K562 (cell line): ENCODE data around the gene PIP4K2C. TPM values are rescaled to one million over a fixed set of nuclear protein-coding genes. Genes with fewer than 3 reads are reported as not detected.

Source experiments
- ARID3A ChIP-seq: IDR thresholded peaks from 2 replicates; pipeline ENCODE4 v1.6.1; 2012; ENCODE audit warnings: low read depth, low read length, improper control_type of control experiment, borderline replicate concordance
- HCFC1 ChIP-seq: IDR thresholded peaks from 2 replicates; pipeline ENCODE4 v1.6.1; 2012; ENCODE audit warnings: low read depth, low read length, improper control_type of control experiment
- HNRNPH1 ChIP-seq: fragments of 200-400 bp; formaldehyde crosslinking; optimal IDR thresholded peaks from 2 replicates; pipeline ENCODE3; 2017; ENCODE audit warnings: low read depth, mild to moderate bottlenecking, low read length, moderate library complexity
- KHSRP ChIP-seq: fragments of 450-650 bp; IDR thresholded peaks from 2 replicates; pipeline ENCODE4 v1.6.1; 2017
- MGA ChIP-seq: fragments of 450-650 bp; IDR thresholded peaks from 2 replicates; pipeline ENCODE4 v1.6.1; 2016; ENCODE audit warnings: mild to moderate bottlenecking, moderate library complexity
- NFXL1 ChIP-seq: fragments of 450-650 bp; formaldehyde crosslinking; IDR thresholded peaks from 2 replicates; pipeline ENCODE4 v1.4.0; 2021; ENCODE audit warnings: mild to moderate bottlenecking
- PRDM10 ChIP-seq: fragments of 450-650 bp; IDR thresholded peaks from 2 replicates; pipeline ENCODE4 v1.6.1; 2018; ENCODE audit not compliant: partially characterized antibody
- THAP7 ChIP-seq: fragments of 250-450 bp; sonication (Bioruptor Pico); IDR thresholded peaks from 2 replicates; pipeline ENCODE4 v1.5.0; 2021
- polyA plus RNA-seq, 8 experiments: library from polyadenylated mRNA; depleted of rRNA in 4 of 8; stranded (reverse) in 5 of 8; unstranded in 3 of 8; fragments of >200 nt; fragmentation: Nextera tagmentation in 2 of 8; fragmentation: Illumina TruSeq in 1 of 8; extraction: Ambion mirVana in 2 of 8; extraction: Trizol in 1 of 8; gene quantifications; 2 replicates each; pipeline versions ENCODE4 v1.2.1 to v1.2.3, GENCODE V29; 2011 to 2014; ENCODE audit warnings: inconsistent platforms in 1 of 8, missing spikeins in 1 of 8
- total RNA-seq, 7 experiments: library from RNA; depleted of rRNA in 6 of 7; stranded (reverse); fragments of >200 nt in 6 of 7; fragmentation: Illumina TruSeq in 2 of 7; extraction: Trizol in 2 of 7; gene quantifications; 2 replicates each; pipeline versions ENCODE4 v1.2.1 to v1.2.3, GENCODE V29; 2011 to 2021; ENCODE audit warnings: low replicate concordance in 1 of 7
- TF ChIP-seq, protein P1 (sequence below): sonication (generic); formaldehyde crosslinking; IDR thresholded peaks from 2 replicates; pipeline ENCODE4 v1.8.0; 2022; ENCODE audit warnings: missing genetic modification reagents, mild to moderate bottlenecking, moderate library complexity, borderline replicate concordance

The PIP4K2C gene
- total and polyA plus RNA-seq, 9 of the 15 experiments (the other 6 are each of a cell fraction or from before 2014, with no cell fraction given): 9.0 to 41.4 (median 18.3) TPM

- no peak for TF ChIP-seq MGA
- TF ChIP-seq HNRNPH1: no peak
- no peak for TF ChIP-seq ARID3A
- TF ChIP-seq NFXL1: no peak
- TF ChIP-seq, protein P1, sequence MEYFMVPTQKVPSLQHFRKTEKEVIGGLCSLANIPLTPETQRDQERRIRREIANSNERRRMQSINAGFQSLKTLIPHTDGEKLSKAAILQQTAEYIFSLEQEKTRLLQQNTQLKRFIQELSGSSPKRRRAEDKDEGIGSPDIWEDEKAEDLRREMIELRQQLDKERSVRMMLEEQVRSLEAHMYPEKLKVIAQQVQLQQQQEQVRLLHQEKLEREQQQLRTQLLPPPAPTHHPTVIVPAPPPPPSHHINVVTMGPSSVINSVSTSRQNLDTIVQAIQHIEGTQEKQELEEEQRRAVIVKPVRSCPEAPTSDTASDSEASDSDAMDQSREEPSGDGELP (CRISPR knock-in tag): no peak
- TF ChIP-seq KHSRP: no peak
- no peak for TF ChIP-seq HCFC1
- no peak for TF ChIP-seq THAP7 (CRISPR knock-in tag)
- no peak for TF ChIP-seq PRDM10
These were observed 15.8 kb downstream of the PIP4K2C start (continued) for GRCh38 chr12:57606821-57607220.
